ES-I3 (cell line): ENCODE data around the gene CHMP2A.
"Not testable (repeated sequence)": the region's sequence is repeated elsewhere in the genome, so short reads cannot be mapped to it uniquely, and the experiment has no call there.

Experiments used
- H3K36me3 ChIP-seq: 2 replicates; pipeline ENCODE4 v1.6.1; 2013; ENCODE audit warnings: mild to moderate bottlenecking, low read length, control low read depth, moderate library complexity; ENCODE audit not compliant: insufficient read depth
- H3K4me1 ChIP-seq: 2 replicates; pipeline ENCODE4 v1.6.1; 2013; ENCODE audit warnings: mild to moderate bottlenecking, control low read depth, low read length; ENCODE audit not compliant: insufficient read depth
- H3K9ac ChIP-seq: 2 replicates; pipeline ENCODE4 v1.6.1; 2013; ENCODE audit warnings: low read depth, mild to moderate bottlenecking, low read length, moderate library complexity
- H3K9me3 ChIP-seq: 2 replicates; pipeline ENCODE4 v1.6.1; 2013; ENCODE audit warnings: mild to moderate bottlenecking, low read length, moderate library complexity; ENCODE audit not compliant: control insufficient read depth, insufficient read depth

Gene CHMP2A

DNA sequence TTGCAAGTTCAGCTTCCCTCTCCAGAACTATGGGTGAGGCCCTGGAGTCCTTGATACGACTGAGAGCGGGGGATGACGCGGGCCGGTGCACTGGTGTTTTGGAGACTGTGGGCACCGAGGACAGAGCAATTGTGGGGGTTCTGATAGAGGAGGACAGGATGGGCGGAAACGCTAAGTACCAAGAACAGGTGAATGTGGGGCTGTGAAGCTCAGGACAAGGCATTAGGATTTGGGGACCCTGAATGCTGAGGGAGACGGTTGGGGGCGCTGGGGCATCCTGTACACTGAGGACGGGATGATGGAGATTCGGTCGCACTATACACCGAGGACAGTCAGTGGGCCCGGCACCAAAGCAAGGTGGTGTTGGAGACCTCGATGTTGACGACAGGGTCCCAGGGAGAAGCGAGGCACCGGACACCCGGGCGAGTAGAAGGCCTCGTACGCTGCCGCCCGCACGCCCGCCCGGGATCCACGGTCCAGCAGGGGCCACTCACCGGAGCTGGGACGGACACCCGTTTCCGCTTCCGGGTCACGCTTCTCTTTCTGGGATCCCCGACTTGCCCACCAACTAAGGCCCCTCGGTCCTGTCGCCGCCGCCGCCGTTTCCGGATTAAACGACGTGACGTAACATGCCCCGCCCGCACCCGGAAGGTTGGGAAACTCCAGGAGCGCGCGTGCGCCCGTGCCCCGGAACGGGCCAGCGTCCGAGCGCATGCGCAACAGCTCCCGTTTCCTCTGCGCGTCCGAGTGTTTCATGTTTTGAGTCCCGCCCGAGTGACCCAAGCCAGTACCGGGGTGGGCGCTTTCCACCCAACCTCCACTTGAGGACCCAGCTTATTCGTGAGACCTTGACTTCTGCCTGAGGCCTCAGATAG, at the start of gene CHMP2A:
TSS of gene CHMP2A (minus strand) at position 612 of the 875 bp plus-strand sequence. CDS start 893 bp downstream, outside the sequence.
- H3K9ac ChIP-seq, result peak within 1 kb of the TSS; percentile 94
- peaks cover 13% of the 10 kb centered on the region for H3K36me3 ChIP-seq
- no peaks in the 10 kb centered on the region for H3K9me3 ChIP-seq
- peaks cover under 1% of the 10 kb centered on the region; the same call in 1 of the 2 replicates for H3K4me1 ChIP-seq

DNA sequence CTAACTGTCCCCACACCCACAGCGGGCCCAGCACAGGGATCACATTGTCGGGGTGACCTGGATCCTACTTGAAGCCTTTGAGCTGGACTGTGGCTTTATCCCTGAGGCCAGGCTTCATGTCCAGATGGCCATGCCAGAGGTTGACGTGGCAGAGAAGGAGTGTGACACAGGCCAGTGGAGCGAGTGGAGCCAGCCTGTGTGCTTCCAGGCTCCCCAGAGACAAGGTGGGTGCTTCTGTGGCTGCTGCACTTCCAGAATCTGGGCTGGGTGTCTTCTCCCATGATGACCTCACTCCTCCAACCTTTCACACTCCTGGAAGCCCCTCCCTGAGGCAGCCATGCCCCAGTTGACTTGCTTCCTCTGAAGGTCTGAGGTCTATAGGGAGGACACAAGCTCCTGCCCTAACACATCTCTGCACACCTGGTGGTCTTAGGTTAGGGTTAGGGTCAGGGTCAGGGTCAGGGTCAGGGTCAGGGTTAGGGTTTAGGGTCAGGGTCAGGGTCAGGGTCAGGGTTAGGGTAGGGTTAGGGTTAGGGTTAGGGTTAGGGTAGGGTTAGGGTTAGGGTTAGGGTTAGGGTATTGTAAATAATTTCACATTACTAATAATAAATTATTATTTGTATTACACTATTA, 31.3 kb upstream of the CHMP2A start:
- no peak overlapping the region for H3K9ac ChIP-seq

DNA sequence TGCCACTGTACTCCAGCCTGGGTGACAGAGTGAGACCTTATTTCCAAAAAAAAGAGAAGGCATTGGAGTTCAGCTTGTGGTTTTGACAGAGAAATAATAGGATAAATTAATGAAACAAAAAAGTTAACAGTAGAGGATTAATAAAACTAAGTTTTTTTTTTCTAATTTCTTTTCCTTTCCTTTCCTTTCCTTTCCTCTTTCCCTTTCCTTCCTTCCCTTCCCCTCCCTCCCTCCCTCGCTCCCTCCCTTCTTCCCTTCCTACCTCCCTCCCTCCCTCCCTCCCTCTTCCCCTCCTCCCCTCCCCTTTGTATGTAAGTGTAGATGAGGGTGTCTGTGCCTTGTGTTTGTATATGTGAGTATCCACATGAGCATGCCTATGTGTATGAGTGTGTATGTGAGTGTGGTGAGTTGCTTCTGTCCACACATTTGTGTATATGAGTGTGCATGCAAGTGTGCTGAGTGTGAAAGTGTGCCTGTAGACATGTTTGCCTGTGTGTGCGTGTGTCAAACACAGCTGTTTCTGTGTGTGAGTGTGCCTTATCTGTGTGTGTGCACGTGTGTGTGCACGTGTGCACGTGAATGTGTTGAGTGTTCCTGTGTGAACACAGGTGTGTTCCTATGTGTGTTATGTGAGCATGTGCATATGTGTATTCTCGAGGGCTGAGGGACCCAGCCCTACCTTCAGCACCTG, 30.7 kb upstream of the CHMP2A start:
- H3K4me1 ChIP-seq, result peaks cover 3% of the 10 kb centered on the region; the same call in 1 of the 2 replicates
- H3K9me3 ChIP-seq, result no peaks in the 10 kb centered on the region
- H3K36me3 ChIP-seq, result peaks cover 5% of the 10 kb centered on the region; the same call in 1 of the 2 replicates
- H3K9ac ChIP-seq, result no peak overlapping the region

More for the DNA sequence above, 31.3 kb upstream of the CHMP2A start:
- Histone ChIP-seq H3K4me1 (no peaks in the 10 kb centered on the region), H3K9me3 (no peaks in the 10 kb centered on the region), H3K36me3 (peaks cover 5% of the 10 kb centered on the region; the same call in 1 of the 2 replicates)

DNA sequence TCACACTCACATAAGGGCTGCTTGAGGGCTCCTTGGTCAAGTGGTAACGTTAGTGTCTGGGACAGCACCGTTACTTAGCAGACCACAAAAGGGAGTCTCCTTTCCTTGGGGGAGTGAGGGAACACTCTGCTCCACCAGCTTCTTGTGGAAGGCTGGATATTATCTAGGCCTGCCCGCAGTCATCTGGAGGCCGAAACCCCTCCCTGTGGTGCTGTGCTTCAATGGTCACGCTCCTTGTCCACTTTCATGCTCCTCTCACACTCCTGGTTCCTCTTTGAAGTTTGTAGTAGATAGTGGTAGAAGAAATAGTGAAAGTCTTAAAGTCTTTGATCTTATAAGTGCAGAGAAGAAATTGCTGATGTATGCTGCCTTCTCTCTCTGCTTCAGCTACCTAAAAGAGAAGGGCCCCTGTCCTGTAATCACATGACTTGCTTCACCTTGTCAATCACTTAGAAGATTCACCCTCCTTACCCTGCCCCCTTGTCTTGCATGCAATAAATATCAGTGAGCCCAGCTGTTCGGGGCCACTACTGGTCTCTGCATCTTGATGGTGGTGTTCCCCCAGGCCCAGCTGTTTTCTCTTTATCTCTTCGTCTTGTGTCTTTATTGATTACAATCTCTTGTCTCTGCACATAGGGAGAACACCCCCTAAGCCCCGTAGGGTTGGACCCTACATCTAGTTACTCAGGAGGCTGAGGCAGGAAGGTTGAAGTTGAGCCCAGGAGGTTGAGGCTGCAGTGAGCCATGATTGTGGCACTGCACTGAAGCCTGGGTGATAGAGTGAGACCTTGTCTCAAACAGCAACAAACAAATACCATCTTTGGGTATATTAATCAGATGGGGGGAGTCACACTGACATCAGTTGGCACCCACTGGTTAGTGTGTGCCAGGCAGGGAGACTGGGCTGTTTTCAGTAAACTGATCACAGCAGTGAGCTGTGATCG, 29.9 kb upstream of the CHMP2A start:
- Histone ChIP-seq H3K9ac (no peak overlapping the region), H3K36me3 (peaks cover 5% of the 10 kb centered on the region; the same call in 1 of the 2 replicates), H3K9me3 (no peaks in the 10 kb centered on the region), H3K4me1 (peaks cover 3% of the 10 kb centered on the region; the same call in 1 of the 2 replicates)

DNA sequence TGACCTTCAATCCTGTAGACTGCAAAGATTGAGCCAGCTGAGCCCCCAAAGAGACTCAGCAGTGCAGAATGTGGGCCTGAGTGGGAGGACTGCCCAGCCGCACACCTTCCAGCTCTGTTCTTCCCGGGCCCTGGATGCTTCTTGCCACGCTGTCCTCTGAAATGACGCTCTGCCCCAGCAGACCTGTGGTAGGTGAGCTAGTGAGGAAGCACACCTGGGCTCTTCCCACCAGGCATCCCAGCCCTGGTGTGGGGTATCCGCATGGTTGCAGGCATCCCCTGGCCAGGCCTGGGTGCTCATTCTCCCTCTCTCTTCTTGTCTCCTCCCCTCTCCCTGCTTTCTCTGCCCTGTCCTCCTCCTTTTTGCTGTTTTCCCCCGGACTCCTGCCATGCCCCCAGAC, 28.1 kb upstream of the CHMP2A start:
- Histone ChIP-seq H3K9ac (no peak overlapping the region), H3K9me3 (no peaks in the 10 kb centered on the region), H3K36me3 (peaks cover 5% of the 10 kb centered on the region; the same call in 1 of the 2 replicates), H3K4me1 (peaks cover 3% of the 10 kb centered on the region; the same call in 1 of the 2 replicates)

DNA sequence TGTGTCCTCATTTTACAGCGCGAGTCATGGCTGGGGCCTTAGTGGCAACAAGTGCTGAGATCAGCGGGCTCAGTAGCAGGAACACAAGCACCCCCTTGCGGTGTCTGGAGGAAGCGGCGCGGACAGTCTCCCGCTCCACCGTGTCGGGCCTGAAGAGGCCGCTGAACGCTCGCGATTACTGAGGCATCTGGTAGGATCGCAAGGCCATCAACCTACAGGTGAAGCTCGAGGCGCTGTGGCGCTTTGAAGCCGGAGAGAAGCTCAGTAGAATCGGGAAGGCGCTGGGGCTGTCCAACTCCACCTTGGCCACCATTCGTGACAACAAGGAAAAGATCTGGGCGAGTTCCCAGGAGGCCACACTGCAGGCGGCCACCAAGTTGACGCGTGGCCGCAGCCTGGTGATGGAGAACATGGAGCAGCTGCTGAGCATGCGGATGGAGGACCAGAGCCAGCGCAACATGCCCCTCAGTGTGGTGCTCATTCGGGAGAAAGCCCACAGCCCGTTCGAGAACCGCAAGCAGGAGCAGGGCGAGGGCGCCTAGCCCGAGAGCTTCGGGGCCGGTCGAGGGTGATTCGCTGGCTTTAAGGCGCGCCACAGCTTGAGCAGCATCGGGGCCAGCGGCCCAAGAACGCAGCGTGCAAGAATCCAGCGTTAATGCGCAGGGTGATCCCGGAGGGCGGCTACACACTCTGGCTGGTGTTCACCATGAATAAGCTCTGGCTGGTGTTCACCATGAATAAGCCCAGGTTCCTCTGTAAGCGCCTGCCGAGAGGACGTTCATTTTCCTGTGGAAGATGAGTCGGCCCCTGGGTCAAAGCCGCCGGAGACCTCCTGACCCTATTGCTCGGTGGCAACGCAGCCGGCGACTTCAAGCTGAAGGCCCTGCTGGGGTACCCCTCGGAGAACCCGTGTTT, 26.6 kb upstream of the CHMP2A start:
- Histone ChIP-seq H3K36me3 (peaks cover 5% of the 10 kb centered on the region; the same call in 1 of the 2 replicates), H3K4me1 (peaks cover 3% of the 10 kb centered on the region; the same call in 1 of the 2 replicates), H3K9me3 (no peaks in the 10 kb centered on the region), H3K9ac (no peak overlapping the region)

DNA sequence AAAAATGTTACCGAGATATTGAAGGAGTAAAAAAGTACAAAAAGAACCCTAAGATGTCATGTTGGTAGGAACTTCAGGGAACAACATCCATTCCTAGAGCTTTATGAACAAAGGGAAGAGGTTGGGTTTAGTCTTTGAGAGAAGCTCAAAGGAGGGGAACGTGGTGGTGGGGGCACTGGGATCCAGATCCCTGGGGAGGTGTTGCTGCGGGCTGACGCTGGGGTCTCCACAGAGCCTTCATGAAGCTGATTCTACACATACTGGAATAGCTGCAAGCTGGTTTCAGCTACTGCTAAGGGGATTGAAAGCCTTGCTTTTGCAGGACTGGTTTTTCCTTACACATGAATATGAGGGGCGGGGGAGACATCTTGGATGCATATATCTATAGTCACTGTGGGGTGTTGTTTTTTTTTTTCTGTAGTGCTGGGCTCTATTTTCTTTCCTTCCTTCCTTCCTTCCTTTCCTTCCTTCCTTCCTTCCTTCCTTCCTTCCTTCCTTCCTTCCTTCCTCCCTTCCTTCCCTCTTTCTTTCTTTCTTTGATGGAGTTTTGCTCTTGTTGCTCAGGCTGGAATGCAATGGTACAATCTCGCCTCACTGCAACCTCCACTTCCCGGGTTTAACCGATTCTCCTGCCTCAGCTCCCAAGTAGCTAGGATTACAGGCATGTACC, 24.7 kb upstream of the CHMP2A start:
- Histone ChIP-seq H3K36me3 (peaks cover 5% of the 10 kb centered on the region; the same call in 1 of the 2 replicates), H3K9me3 (no peaks in the 10 kb centered on the region), H3K4me1 (peaks cover 3% of the 10 kb centered on the region; the same call in 1 of the 2 replicates), H3K9ac (no peak overlapping the region)

DNA sequence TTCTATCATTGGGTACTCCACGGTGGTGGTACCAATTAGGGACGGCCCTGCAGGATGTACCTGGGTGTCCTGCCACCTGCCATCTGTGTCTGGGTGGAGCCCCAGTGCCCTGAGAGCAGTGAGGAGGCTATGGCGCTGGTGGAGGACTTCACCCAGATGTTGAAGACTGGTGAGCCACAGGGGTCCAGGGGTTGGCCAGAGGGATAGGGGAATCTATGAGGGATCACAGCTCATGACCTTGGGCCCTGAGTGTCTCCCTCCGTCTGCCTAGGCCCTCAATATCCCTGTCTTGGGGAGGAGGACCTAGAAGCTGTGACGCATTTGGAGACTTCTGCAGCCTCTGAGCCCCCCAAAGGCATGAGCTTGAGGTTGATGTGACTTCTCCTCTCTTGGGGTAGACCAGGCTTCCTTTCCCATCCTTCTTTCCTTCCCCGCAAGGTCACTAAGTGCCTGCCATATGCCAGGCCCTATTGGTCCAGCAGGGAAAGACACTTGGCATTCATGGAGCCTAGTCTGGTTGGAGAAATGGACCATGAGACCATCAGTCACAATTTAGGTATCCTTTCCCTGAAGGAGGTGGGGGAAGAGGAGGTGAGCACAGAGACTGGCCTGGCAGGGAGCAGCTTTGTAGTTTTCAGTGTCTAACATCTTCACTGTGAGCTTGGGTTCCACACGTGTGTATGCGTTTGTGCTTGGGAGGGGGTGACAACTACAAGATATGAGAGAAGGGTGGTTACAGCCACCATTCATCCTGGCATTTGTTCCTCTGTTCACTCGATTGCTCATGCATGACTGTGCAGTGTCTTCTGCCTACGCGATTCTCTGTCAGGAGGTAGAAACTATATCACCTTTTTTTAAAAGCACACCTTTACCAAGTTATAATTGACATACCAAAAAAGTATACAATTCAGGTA, 23.4 kb upstream of the CHMP2A start:
- no peak overlapping the region for H3K9ac ChIP-seq
- no peaks in the 10 kb centered on the region for H3K9me3 ChIP-seq
- peaks cover 6% of the 10 kb centered on the region for H3K4me1 ChIP-seq
- H3K36me3 ChIP-seq, result peaks cover 5% of the 10 kb centered on the region; the same call in 1 of the 2 replicates

DNA sequence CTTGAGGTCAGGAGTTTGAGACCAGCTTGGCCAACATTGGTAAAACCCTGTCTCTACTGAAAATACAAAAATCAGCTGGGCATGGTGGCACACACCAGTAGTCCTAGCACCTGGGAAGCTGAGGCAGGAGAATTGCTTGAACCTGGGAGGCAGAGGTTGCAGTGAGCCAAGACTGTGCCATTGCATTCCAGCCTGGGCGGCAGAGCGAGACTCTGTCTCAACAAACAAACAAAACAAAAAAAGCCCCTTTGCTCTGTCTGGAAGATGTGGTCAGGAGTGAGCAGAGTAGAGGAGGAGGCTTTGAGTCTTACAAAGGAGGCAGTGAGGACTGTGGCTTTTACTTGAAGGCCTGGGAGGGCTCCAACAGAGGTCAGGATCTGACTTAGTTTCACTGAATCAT, 22.7 kb upstream of the CHMP2A start:
- H3K9ac ChIP-seq, H3K9me3 ChIP-seq, H3K36me3 ChIP-seq, H3K4me1 ChIP-seq: not testable (repeated sequence)

DNA sequence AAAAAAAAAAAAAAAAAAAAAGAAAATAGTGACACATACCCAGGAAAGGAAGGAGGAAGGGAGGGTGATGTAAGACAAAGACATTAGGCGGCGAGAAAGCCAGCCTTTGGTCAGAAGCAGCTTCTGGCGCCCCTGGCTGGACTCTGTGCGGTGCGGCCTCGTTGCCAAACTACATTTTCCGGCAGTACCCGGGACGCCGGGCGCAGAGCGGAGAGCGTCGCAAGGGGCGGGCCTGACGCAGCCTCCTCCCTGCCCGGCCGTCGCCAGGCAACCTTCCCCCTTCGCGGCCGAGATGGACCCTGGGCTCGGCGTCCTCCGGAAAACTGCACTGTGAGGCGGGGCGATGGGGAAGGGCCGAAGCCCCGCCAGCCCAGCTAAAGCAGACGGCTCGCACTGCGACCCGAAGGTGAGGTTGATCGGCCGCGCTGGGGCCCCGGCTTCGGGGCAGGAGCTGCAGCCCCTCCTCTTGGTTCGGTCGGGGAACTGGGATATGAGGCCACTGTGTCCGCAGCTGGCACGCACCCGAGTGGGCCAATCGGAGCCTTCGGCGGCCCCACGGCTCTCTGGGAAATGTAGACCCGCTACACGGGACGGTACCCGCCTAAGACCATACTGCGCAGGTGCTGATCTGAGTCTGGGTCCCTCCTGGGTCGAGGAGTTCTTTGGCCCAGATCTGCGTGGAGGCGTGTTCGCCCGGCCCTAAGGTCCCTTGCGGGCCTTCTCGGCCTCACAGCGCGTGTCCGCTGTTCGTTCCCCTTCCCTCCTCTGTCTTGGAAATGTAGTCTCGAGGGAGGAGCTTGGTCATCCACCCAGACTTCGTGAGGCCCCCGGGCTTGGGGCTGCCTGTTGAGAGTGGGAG, 20.5 kb upstream of the CHMP2A start:
- Histone ChIP-seq H3K36me3 (no peaks in the 10 kb centered on the region), H3K4me1 (peaks cover 7% of the 10 kb centered on the region), H3K9ac (peak overlapping the region; percentile 90), H3K9me3 (no peaks in the 10 kb centered on the region)

DNA sequence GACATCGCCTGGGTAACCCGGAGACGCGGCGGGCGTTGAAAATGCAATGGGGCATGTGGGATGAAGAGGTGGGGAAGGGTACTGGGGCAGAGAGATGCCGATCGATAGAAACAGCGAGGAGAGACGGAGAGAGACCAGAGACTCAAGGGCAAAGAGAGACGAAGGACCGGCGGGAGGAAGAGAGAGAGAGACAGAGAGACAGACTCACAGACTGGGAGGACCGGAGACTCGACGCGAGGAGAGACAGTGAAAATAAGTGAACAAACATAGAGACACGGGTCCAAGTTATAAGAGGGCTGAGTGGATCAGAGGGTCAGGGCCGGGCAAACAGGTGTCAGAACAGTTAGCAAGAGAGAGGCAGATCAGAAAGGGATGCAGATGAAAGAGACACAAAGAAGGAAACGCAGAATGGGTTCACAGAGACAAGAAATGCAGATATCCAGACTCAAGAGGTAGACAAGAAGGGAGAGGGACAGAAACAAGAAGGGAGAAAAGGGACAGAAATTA, 18.8 kb upstream of the CHMP2A start:
- Histone ChIP-seq H3K36me3 (no peaks in the 10 kb centered on the region), H3K9ac (peak overlapping the region; percentile 91; the same call in 1 of the 2 replicates), H3K4me1 (peaks cover 7% of the 10 kb centered on the region), H3K9me3 (no peaks in the 10 kb centered on the region)
